ENCODE measurements around the gene NEURL3. TPM values are rescaled to one million over a fixed set of nuclear protein-coding genes. Genes with fewer than 3 reads are reported as not detected.
"Not testable (repeated sequence)": the region's sequence is repeated elsewhere in the genome, so short reads cannot be mapped to it uniquely, and the experiment has no call there.

NEURL3 gene
- total RNA-seq, 2 donors from 2014 or later: 0.31 TPM; not detected in 1

GRCh38 chr2:96461616-96462015, 43.5 kb downstream of the NEURL3 start:
- DNase-seq; intact Hi-C loops (cut with DNase I); ATAC-seq: not testable (repeated sequence)

DNA sequence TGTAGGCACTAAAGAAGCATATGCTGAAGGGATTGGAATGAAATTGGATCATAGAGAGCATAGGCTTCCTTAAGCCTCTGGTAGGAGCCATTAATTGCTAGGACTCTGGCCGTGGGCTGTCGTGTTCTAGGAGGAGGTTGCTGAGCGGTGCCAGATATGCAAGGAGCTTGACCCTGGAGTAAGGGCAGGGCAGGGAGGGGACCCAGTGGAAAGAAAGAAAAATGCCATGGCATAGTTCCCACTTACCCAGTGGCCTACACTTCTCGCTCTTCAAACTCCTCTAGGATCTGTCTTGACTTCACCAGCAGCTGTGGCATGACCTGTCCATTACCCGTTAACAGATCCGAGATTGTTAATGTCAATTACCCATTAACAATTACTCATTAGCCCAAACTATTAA, 53.1 kb downstream of the NEURL3 start:
- intact Hi-C loops (cut with DNase I): no loop called here

GRCh38 chr2:96449637-96450036, 55.5 kb downstream of the NEURL3 start:
- ATAC-seq (no peak), DNase-seq (no peak)
- intact Hi-C loops (cut with DNase I): no loop called here

More for the DNA sequence above, 53.1 kb downstream of the NEURL3 start:
- no peak for DNase-seq
- ATAC-seq: no peak

DNA sequence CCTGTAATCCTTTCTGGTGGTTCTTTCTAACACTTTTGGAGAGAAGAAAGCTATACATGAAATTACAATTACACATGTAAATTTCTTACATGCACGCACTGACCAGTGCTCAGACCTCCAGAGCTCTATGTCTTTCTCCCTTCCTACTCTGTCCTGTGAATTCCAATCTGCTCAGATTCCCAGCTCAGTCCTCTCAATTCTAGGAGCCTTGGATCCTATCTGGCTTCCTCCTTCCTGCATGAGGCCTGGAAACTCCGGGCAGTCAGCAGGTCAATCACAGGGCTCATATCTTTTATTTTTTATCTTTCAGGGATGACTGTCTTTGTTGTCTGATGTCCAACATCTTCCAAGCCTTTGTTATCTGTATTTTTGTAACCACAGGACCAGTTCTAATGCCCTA, 56.0 kb downstream of the NEURL3 start:
- no peak for ATAC-seq
- intact Hi-C loops (cut with DNase I): no loop called here
- DNase-seq: no peak

DNA sequence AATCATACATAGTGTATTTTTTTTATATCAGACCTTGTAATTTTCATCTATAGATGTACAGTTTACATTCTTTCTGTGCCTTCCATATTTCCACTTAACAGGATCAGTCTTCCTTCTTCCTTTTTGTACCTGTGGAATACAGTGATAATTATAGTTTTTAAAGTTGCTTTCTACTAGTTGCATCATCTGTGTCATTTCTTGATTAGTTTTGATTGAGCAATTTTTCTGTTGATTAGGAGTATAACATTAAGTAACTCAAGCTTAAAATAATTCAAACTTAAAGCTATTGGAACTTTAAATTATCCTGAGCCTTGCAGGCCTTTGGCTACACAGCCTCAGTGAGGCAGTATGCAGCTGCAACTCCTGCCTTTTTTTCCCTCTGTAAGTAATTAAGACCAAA, 57.4 kb downstream of the NEURL3 start:
- ATAC-seq: no peak
- intact Hi-C loops (cut with DNase I): no loop called here

More for the DNA sequence above, 57.4 kb downstream of the NEURL3 start:
- no peak for DNase-seq

Other genes starting within 250 kb of the NEURL3 start
- gene TMEM127, start 239.4 kb downstream of the NEURL3 start, total RNA-seq: 10 to 100 TPM; 64.4 to 86.6 TPM
- gene CIAO1, start 239.1 kb downstream of the NEURL3 start, total RNA-seq: 10 to 100 TPM; 50.0 to 52.7 TPM
- 10 to 100 TPM; 51.6 to 61.5 TPM for gene SNRNP200, start 199.8 kb downstream of the NEURL3 start, total RNA-seq
- gene ITPRIPL1, start 180.0 kb downstream of the NEURL3 start, total RNA-seq: 1 to 10 TPM; 1.4 to 2.1 TPM
- 1 to 10 TPM in 1 of 2 donors, under 1 TPM in 1; 0.42 to 2.9 TPM for gene NCAPH, start 169.6 kb downstream of the NEURL3 start, total RNA-seq
- gene ARID5A, start 31.4 kb upstream of the NEURL3 start, total RNA-seq: 10 to 100 TPM; 10.5 to 24.1 TPM
- 10 to 100 TPM; 26.9 to 27.6 TPM for gene KANSL3, start 133.0 kb upstream of the NEURL3 start, total RNA-seq
- under 1 TPM in 1 of 2 donors, not detected in 1; 0.06 TPM for gene FER1L5, start 137.4 kb upstream of the NEURL3 start, total RNA-seq
- gene LMAN2L, start 234.7 kb upstream of the NEURL3 start, total RNA-seq: 10 to 100 TPM; 11.7 to 22.1 TPM

Data from left cardiac atrium (tissue), 4 donors.